HEK293T (cell line): ENCODE results near the gene GNA12.

Experiments used
- FOXM1 ChIP-seq: fragments of 450-650 bp; IDR thresholded peaks from 2 replicates; pipeline ENCODE4 v1.6.1; 2017; ENCODE audit warnings: mild to moderate bottlenecking, borderline replicate concordance
- NFRKB ChIP-seq: fragments of 450-650 bp; IDR thresholded peaks from 2 replicates; pipeline ENCODE4 v1.6.1; 2016; ENCODE audit warnings: mild to moderate bottlenecking, moderate library complexity
- SP1 ChIP-seq: fragments of 450-650 bp; IDR thresholded peaks from 2 replicates; pipeline ENCODE4 v1.6.1; 2017
- TF ChIP-seq, protein P1 (sequence below): fragments of 450-650 bp; IDR thresholded peaks from 2 replicates; pipeline ENCODE4 v1.6.1; 2016

- TF ChIP-seq, protein P1, sequence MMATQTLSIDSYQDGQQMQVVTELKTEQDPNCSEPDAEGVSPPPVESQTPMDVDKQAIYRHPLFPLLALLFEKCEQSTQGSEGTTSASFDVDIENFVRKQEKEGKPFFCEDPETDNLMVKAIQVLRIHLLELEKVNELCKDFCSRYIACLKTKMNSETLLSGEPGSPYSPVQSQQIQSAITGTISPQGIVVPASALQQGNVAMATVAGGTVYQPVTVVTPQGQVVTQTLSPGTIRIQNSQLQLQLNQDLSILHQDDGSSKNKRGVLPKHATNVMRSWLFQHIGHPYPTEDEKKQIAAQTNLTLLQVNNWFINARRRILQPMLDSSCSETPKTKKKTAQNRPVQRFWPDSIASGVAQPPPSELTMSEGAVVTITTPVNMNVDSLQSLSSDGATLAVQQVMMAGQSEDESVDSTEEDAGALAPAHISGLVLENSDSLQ, result no peak
- TF ChIP-seq NFRKB (no peak), FOXM1 (no peak), SP1 (no peak)
Observed at GRCh38 chr7:2861509-2861908, 17.4 kb upstream of the GNA12 start.
